GM19351 (cell line): ENCODE results near the gene FBXO31.
"Not testable (repeated sequence)": the region's sequence is repeated elsewhere in the genome, so short reads cannot be mapped to it uniquely, and the experiment has no call there.

Source experiments
- ATAC-seq: cut with Tn5 transposase; IDR thresholded peaks from one replicate; pipeline ENCODE4 v1.9.1; 2021; ENCODE audit warnings: mild to moderate bottlenecking, moderate library complexity; ENCODE audit not compliant: unreplicated experiment

Gene FBXO31

DNA sequence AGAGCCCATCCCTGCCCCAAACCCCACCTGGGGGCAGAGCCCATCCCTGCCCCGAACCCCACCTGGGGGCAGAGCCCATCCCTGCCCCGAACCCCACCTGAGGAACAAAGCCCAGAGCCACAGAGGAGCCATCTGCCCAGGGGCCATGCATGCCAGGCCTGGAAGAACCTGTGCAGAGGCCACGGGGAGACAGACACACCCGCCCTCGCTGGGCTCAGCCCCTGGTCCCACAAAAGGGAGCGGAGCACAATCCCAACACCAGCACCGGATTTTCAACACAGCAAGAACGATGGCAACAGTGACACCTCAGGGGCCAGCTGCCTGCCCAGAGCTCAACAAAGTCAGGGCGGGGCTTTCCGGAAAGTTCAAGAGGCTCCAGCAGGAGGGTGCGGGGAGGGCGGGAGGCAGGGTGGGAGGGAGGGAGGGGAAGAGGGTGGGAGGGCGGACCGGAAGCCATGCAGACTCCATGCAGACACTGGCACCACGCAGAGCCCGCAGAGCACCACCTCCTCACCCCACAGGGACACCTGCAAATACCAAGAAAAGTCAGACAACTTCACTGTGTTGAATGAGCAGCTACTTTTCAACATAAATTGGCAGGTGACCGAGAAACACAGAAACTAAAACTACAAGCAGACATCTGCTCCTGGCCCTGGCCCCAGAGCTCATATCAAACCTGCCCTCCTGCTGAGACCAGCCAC lies 38.5 kb downstream of the FBXO31 start:
- no peak for ATAC-seq

DNA sequence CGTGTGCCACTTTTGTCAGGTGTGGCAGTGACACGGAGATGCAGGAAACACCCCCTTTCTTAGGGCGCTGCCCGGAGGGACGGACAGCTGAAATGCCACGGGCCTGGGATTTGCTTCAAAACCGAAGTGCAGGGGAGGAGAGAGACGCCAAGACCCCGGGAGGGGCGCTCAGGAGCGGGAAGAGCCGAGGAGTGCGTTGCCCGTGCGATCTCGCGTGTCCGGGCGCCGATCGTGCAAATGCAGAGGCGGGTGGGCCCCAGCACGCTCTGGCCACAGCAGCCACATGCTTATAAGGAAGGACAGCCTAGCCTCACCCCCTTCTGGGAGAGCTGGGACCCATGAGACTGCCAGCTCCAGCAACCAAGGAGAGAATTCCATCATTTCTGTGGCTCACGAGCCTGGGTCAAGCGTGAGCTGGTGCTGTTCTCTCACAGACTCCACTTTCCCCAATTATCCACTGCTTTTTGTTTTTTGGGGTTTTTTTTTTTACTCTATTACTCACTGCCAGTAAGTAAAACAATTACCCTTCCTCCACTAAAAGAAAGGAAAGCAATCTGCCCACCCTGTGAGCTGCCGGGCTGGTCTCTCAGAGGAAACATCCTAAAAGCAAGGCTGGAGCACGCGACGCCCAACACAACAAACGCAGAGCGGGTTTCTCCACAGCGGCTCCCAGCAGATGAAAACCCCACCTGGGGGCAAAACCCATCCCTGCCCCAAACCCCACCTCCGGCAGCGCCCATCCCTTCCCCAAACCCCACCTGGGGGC lies 39.2 kb downstream of the FBXO31 start:
- ATAC-seq, result no peak

DNA sequence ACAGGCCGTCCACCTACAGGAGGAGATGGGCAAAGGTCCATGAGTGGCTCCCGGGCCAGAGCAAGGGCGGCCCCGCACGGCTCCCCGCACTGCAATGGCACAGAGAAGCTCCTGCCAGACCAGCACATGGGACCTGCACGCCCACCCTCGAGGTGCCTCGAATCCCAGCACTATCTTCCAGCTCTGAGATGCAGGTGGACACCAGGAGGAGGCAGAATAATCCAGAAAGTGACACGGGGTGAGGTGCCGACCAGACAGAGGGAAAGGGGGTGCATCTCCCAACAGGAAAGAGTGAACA lies 39.9 kb downstream of the FBXO31 start:
- no peak for ATAC-seq

DNA sequence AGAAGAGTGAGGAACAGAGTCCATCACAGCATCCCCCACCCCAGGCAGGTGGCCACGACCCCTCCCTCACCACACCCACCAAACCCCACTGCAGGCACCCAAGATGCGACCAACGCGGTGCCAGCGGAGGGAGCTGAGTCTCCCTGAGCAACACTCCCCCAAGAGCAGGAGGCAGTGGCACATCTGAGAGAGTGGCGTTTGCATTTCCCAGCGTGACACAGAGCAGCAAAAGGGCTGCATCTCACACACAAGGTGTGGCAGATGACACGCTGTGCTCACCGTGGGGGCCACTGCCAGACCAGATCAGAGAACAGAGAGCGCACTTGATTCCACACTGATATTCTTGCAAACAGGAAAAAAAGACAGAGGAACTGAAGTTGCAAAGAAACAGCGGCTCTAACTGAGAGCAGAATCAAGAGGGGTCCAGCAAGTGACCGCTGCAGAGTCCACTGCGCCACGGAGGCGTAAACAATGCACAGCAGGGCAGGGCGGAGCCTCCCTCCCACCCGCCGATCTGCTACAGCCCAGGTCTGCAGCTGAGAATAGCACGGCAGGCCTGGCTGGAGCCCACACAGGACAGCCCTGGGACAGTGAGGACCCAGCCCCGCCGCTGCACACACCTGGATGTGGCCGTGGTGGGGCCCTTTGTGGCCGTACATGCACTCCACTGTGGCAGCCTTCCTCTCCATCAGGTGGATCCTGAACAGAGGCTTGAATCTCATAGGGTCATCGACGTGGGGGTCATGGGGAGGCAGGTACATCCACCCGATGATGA lies 40.4 kb downstream of the FBXO31 start:
- ATAC-seq, result no peak

DNA sequence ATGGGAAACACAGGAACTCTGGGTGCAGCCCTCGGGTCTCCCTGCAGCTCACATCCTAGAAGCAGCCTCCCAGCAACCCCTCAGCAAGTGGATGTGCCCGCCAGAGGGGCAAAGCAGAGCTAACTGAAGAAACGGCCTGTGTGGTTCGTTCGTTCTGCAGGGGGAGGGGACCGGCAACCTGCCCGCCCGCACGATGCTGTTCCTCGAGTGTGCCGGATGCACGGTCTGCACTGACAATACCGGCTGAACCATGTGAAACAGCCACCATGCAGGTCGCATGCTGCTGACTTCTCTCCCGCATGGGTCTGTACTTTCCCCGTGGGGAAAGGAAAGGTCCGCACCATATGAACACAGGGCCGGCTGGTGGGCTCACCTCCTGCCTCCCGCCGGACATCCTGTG lies 41.1 kb downstream of the FBXO31 start:
- ATAC-seq, result no peak

DNA sequence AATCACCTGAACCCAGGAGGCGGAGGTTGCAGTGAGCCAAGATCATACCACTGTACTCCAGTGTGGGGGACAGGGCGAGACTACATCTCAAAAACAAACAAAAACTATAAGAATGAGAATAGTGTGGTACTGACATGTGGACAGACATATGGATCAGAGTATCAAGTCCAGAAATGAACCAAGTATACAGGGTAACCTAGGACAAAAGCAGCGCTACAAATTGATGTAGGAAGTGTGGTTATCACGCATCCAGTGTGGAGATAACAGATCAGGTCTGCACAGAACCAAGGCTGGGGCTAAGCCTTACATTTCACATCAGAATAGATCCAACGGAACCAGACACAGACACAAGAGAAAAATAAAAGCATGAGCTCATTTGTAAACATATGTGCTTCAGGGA lies 43.4 kb downstream of the FBXO31 start:
- ATAC-seq, result no peak

DNA sequence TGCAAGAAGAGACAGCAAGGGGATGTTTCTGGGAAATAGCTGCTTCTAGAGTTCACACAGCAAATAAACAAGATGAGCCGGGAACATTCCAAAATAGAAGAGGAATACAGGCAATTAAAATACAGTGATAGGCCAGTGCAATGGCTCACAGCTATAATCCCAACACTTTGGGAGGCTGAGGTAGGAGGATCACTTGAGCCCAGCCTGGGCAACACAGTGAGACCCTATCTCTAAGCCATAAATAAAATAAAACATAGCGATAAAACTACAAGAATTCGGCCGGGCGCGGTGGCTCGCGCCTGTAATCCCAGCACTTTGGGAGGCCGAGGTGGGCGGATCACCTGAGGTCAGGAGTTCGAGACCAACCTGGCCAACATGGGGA lies 43.9 kb downstream of the FBXO31 start:
- ATAC-seq, result not testable (repeated sequence)

DNA sequence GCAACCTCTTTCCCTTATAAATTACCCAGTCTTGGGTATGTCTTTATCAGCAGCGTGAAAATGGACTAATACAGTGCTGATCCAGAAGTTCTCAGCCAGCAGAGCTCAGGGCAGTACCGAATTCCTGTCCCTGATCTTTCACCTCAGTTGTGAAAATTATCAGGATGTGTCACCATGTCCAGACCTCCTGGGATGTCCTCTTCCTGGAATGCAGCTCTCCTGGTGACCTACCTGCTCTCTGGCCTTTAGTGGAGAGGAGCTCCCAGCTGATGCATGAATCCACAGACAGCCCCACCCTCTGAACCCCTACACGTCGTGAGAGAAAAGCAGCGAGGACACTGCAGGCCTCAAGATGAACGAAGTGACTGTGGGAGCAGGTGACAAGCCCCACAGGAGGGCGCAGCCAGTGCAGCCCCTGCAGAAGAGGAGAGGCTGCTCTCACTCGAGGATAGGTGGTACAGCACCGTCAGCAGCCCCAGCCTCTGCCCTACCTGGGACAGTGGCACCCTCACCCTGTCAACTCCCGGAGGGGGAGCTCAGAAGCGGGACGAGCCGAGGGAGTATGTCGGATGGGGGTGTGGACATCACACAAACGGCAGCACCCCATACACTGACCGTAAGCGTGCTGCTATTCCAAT lies 44.4 kb downstream of the FBXO31 start:
- ATAC-seq, result no peak

DNA sequence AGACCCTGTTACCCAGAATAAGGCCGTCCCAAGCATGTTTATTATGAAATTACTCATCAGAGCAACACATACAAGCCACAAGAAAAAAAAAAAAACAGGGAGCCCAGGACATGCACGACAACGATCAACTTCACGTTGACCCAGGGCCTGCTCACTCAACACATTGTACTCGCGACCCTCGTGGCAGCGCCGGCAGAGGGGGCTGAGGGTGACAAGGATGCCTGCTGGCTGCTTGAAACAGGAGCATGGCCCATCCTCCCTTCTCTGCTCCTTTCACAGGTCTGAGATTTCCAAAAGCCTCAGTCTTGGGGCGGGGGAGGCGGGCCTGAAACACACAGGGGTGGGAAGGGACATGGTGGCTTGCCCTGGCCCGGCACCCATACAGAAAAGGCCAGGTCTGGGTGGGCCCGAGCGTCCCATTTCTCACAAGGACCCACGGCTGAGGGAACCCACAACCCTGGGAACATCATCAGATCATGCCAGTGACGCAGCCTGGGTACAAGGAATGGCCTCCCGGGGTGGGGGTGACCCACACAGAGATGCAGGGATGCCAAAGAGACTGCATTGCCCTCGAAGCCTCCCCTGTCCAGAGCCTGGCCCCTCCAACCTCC lies 45.3 kb downstream of the FBXO31 start:
- ATAC-seq, result no peak

DNA sequence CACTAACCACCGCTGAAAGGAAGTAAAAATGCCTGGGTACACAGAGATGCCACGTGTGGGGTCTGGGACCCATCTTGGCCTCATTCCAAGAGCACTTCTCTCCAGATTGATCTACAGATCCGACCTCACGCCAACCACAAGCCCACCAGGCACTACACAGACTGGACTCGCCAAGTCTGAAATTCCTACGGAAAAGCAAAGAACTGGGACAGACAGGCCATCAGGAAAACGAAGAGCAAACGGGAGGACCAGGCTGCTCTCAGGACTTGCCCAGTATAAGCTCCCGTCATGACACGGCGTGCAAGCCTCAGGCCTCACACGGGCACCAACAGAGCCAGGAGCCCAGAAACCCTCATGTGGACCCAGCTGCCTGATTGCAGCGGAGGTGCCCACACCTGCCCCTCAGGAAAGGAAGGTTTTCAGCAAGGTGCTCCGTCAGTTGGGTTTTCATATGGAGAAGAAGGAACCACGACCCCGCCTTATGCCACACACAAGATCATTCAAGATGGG lies 46.3 kb downstream of the FBXO31 start:
- ATAC-seq, result no peak

DNA sequence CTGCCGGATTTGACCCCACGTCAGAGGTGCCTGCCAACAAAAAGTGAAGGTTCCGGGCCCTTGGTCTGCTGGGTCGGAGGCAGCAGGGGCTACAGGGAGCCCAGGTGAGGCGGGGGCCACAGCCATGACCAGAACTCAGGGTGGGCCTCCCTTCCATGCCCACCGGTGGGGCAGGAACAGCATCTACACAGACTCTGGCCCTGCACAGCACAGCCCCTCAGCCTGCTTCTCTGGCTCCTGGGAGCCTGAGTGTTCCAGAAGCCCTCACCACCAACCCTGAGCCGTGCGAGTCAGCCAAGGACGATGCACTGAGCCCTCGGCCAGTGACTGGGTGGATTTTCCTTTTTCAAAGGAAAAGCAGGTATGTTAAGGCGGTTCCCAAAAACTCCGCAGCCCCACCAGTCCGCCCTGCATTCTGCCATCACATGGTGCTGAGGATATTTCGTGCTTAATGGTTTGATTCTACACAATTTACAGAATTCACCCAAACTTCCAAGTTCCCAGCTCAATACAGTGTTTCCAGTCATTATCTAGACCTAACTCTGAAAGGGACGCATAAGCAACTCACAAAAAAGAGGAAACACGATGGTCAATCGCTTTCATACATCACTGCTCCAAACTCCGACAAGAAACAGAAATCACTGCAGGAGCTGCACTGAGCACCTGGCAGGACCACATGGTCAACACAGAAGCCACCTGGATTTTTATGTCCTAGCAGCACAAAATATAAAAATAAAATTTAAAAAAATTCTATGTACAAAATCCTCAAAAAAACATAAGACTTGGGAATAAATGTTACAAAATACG lies 46.9 kb downstream of the FBXO31 start:
- no peak for ATAC-seq

DNA sequence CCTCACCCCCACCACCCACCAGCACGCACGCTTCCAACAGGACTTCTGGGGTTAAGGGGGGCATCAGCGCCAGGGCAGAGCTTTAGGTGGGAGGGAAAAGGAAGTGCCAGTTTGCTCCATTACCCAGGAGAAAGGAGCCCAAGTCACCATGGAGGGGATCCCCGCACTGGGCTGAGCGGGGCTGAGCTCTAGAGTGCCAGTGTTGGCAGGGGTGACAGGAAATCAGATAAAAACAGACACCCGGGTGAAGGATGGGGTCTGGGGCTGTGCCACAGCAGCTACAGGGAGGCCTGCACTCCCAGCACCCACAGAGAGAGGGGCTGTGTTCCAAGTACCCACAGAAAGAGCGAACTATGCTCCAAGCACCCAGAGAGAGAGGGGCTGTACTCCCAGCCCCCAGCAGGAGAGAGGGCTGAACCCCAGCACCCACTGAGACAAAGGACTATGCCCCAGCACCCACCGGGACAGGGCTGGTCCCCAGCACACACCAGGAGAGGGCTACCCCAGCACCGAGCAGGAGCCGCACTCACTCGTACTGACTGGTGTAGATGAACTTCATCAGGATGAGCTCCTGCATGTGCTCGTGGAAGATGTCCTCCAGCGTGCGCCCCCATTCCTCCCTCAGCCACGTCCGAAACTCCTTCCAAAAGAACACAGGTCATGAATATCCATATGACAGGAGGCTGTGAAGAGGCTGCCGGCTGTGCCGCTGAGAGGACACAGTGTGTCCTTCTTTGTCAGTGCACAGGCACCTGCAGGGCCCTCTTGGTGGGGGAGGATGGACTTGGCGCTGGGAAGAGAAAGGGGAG lies 47.7 kb downstream of the FBXO31 start:
- no peak for ATAC-seq

DNA sequence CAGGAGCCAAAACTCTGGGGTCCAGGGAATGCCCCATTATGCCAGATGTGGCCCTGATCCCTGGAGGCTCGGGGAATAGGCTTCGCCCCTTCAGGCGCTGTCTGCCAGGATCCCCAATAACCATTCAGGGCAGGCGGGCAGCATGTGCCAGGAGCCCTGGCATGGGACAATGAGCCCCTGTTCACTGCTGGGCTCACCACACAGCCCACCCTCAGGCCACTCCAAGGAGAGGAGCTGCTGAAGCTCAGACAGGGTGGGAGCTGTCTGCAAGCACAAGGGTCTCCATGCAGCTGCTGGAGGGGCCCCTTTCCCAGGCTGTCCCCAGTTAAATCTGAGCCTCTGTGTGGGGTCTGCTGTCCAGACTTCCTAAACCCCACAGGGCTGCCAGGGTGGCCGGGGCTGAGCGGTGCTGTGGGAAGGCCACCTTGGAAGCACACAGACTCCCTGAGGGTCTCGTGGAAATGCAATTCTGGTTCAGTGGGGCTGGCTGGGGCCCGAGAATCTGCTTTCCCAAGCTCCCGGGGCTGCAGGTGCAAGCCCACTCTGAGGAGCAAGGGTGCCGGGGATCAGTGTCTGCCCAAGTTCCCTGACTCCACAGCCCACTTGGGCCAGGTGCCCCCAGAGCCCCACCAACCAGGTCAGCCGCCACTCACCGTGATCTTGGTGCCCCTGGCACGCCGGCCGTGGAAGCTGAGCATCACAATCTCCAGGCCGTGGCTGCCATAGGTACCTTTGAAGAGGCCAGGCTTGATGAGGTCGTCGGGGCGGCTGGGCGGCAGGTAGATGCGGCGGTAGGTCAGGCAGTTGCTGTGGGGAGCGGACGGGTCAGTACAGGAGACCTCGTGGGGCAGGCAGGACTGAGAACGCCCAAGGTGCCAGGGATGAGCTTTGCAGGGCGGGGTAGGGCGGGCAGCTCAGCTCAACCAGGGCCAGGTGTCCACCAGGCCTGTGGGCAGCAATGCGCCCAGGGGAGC lies 48.6 kb downstream of the FBXO31 start:
- no peak for ATAC-seq

DNA sequence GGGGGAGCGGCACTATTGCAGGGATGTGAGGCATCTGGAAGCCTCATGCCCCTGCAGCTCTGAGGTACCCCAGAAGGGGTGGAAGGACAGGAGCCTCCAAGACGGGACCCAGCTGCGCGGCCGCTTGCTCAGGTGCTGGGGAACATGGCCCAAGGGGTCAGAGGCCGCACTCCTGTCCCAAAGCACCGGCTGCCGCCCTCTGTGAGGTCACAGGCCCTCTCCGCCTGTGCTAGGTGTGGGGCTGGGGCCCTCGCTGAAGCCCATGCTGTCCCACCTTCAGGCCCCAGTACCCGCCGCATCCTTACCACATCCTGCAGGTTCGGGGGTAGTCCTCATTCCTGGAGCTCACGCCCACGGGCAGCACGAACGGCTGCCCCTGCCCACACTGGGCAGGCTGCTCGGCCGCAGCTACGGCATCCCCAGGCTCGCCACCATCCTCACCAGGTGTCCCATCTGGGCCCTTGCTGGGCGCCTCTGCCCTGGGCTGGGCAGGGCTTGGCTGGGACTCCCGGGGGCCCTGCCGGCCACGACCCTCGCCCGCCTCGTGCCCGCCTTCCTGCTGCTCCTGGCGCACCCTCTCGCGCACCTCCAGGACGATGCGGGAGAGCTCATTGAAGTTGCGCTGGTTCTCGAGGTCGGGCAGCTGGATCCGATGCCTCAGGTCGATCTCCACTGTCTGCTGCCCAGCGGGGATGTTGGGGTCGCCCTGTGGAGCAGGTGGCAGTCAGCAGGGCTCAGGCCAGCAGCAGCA lies 49.8 kb downstream of the FBXO31 start:
- no peak for ATAC-seq

DNA sequence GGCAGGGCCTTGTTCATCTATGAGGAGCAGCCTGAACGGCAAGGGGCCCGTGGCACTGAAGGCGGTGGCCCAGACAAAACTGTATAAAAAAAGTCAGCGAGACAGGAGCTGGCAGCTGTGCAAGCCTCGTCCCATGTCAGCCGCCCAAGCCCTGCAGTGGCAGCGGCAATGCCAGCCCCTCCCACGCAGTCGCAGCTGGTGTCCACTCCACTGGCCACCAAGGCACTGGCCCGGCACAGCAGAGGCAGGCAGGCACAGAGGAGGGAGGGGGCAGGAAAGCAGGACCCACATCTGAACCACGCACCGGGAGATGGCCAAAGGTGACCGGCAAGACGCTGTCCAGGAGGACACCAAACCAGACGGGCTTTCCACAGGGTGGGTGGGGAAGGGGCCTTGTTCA lies 50.5 kb downstream of the FBXO31 start:
- ATAC-seq, result no peak

DNA sequence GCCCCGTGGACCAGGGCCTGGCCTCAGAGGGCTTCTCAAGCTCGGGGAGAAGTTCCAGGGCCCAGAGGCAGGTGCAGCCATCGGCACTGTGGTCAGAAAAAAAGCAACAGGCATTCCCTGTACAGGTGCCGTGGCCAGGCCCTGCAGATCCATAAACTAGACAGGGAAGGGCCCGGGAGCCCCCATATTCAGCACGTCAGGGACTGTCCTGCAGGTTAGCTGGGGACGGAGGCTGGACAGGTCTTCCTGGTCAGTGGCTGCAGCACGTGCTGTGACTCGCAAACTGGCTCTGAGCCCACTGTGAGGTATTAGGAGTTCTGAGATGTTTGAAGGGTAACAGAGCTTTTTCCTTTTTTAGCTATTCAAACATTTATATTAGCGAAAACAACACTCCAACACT lies 51.4 kb downstream of the FBXO31 start:
- no peak for ATAC-seq

DNA sequence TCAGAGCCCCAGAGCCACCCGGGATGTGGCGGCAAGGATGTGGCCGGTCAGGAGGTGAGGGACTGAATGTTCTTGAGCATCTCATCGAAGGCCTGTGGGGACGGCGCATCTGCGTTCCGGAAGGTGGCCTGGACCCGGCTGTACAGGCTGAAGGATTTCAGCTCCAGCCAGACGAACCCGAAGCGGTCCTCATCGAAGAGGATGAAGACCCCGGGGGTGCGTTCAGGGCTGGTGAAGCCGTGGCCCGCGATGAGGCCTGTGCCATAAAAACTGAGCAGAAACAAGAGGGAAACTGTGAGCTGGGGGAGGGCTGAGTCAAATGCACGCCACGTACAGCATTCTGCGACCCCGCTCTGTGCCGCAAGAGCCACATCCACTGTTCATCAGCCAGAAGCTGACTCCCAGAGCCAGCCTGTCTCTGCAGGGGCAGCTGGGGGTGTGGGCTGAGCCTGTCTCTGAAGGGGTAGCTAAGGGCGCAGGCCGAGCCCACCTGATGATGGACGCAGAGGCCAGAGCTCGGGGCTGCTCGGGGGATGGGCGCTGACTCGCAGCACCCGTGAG lies 52.3 kb downstream of the FBXO31 start:
- ATAC-seq, result no peak
